ENCODE results near the gene DLL4.

DLL4 gene

GRCh38 chr15:40928821-40929659, at the start of gene DLL4:
DLL4 (plus strand) TSS chr15:40929340; CDS start chr15:40929669, 329 bp downstream.
- DNase-seq: peak; percentile 69

GRCh38 chr15:40879609-40880008, 49.5 kb upstream of the DLL4 start:
- peak; percentile 80 for DNase-seq

GRCh38 chr15:40881351-40881750, 47.8 kb upstream of the DLL4 start:
- no peak for DNase-seq

DNA sequence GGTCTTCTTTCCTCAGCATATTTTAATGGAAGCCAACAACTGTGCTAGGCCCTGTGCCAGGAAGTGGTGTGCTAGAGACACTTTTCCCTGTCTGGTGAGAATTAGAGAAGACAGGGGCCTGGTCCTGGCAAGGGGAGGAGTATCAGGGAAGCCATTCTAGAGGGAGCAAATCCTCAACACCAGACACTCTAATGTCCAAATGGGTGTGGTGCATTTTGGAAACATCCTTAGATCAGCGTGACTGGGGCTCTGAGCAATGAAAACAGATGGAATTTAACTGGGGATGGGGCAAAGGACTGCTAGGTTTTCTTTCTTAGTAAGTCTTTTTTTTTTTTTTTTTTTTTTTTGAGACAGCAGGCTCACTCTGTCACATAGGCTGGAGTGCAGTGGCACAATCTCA, 42.6 kb upstream of the DLL4 start:
- DNase-seq: no peak

GRCh38 chr15:40889112-40889511, 40.0 kb upstream of the DLL4 start:
- DNase-seq: no peak

DNA sequence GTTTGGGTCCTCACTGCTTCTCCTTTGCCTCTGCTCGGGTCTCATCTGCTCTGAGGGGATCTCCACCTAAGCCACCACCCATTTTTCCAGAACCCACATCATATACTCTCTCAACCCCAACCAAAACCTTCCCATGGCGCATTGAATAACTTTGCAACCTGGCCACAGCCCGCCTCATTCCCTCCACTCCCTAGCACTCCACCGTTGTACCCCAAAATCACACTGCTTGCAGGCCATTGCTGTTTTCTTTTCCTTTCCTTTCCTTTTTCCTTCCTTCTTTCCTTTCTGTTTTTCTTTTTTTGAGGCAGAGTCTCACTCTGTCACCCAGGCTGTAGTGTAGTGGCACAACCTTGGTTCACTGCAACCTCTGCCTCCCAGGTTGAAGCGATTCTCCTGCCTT, 38.0 kb upstream of the DLL4 start:
- no peak for DNase-seq

DNA sequence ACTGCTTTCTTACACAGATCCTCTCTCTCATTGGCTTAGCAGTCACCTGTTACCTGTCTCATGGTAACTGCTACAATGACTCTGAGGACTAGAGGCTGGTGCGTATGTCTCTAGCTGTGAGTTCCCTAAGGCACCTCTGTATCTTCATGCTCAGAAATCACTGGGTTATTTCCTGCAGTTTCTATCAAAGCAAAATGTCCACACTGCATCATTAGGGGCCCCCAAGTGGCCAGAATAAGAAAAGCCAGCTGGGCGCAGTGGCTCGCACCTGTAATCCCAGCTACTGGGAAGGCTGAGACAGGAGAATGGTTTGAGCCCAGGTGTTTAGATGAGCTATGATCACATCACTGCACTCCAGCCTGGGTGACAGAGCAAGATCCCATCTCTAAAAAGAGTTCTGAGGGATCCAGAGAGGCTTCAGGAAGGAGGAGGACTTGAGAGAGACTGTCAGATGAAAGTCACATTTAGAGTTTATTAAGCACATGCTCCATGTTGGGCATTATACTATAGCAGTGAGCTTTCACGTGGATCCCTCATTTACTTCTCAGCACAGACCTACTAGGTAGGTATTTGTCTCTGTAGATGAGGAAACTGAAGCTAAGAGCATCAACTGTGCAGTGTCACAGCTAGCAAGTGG, 37.2 kb upstream of the DLL4 start:
- peak; percentile 76 for DNase-seq

GRCh38 chr15:40892447-40893012, 36.6 kb upstream of the DLL4 start:
- DNase-seq: no peak

- DNase-seq: no peak
These were observed 36.0 kb upstream of the DLL4 start for GRCh38 chr15:40893019-40893670.

DNA sequence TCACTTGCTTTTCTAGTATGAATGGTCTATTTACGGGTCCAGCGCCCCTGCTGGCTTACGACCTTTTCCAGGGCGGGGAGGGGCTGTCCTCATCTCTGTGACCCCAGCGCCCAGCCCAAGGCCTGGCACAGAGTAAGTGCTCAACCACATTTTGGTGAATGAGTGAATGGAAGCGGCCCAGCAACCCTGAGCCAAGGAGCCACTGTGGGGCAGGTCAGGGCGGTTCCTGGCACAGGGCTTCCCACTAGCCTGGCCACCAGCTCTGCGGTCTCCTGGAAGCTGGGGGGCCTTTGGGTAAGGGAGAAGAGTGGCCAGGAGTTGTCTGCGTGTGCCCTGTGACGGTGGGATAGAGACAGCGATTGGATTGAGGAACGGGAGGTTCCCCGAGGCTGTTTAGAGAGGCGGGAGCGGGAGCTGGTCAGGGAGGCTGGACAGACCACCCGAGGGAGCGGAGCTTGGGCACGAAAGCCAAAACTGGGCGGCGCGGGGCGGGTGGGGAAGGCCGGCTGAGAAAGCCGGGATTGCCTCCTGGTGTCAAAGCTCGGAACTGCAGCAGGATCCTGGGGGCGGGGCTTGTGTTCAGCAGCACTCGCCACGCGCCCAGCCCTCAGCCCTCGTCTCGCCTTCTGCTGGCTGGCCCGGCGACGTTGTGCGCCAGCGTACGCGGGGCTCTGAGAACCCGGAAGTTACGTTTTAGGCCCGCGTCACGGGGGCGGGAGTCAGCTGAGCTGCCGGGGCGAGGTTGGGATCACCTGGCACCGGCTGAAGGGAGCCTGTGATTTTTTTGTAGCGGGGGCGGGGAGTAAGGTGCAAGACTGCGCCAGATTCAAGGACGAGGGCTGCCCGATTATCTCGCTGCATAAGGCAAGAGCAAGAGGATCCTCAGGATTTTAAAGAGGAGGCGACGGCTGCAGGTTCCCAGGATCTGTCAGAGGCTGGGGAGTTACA, 35.1 kb upstream of the DLL4 start, which contains the start of gene VPS18:
Gene VPS18 (plus strand): TSS at position 718 of the 948 bp plus-strand sequence. CDS start 319 bp downstream, outside the sequence.
- peak; percentile 99 for DNase-seq

GRCh38 chr15:40894681-40895448, 34.3 kb upstream of the DLL4 start:
- DNase-seq: peak; percentile 95

DNA sequence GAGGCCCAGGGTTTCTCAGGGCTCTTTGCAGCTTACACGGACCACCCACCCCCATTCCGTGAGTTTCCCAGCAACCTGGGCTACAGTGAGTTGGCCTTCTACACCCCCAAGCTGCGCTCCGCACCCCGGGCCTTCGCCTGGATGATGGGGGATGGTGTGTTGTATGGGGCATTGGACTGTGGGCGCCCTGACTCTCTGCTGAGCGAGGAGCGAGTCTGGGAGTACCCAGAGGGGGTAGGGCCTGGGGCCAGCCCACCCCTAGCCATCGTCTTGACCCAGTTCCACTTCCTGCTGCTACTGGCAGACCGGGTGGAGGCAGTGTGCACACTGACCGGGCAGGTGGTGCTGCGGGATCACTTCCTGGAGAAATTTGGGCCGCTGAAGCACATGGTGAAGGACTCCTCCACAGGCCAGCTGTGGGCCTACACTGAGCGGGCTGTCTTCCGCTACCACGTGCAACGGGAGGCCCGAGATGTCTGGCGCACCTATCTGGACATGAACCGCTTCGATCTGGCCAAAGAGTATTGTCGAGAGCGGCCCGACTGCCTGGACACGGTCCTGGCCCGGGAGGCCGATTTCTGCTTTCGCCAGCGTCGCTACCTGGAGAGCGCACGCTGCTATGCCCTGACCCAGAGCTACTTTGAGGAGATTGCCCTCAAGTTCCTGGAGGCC, 29.5 kb upstream of the DLL4 start:
- no peak for DNase-seq

DNA sequence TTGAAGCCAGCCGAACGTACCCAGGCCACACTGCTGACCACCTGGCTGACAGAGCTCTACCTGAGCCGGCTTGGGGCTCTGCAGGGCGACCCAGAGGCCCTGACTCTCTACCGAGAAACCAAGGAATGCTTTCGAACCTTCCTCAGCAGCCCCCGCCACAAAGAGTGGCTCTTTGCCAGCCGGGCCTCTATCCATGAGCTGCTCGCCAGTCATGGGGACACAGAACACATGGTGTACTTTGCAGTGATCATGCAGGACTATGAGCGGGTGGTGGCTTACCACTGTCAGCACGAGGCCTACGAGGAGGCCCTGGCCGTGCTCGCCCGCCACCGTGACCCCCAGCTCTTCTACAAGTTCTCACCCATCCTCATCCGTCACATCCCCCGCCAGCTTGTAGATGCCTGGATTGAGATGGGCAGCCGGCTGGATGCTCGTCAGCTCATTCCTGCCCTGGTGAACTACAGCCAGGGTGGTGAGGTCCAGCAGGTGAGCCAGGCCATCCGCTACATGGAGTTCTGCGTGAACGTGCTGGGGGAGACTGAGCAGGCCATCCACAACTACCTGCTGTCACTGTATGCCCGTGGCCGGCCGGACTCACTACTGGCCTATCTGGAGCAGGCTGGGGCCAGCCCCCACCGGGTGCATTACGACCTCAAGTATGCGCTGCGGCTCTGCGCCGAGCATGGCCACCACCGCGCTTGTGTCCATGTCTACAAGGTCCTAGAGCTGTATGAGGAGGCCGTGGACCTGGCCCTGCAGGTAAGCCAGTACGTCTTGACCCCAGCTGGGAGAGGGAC, 28.7 kb upstream of the DLL4 start:
- DNase-seq: no peak

DNA sequence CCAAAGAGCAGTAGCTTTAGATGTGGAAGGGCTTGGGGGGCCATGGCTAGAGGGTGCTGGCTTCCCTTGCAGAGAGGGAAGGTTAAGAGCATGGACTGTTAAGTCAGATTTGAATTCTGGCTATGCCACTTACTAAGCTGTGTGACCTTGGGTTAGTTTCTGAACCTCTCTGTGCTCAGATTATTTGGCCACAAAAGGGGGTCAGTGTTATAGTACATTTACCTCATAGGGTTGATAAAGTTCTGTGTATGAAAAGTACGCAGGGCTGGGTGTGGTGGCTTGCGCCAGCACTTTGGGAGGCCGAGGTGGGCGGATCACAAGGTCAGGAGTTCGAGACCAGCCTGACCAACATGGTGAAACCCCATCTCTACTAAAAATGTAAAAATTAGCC, 28.1 kb upstream of the DLL4 start:
- DNase-seq: no peak

DNA sequence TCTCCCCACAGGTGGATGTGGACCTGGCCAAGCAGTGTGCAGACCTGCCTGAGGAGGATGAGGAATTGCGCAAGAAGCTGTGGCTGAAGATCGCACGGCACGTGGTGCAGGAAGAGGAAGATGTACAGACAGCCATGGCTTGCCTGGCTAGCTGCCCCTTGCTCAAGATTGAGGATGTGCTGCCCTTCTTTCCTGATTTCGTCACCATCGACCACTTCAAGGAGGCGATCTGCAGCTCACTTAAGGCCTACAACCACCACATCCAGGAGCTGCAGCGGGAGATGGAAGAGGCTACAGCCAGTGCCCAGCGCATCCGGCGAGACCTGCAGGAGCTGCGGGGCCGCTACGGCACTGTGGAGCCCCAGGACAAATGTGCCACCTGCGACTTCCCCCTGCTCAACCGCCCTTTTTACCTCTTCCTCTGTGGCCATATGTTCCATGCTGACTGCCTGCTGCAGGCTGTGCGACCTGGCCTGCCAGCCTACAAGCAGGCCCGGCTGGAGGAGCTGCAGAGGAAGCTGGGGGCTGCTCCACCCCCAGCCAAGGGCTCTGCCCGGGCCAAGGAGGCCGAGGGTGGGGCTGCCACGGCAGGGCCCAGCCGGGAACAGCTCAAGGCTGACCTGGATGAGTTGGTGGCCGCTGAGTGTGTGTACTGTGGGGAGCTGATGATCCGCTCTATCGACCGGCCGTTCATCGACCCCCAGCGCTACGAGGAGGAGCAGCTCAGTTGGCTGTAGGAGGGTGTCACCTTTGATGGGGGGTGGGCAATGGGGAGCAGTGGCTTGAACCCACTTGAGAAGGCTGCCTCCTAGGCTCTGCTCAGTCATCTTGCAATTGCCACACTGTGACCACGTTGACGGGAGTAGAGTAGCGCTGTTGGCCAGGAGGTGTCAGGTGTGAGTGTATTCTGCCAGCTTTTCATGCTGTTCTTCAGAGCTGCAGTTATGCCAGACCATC, 26.3 kb upstream of the DLL4 start:
- peak; percentile 89 for DNase-seq

DNA sequence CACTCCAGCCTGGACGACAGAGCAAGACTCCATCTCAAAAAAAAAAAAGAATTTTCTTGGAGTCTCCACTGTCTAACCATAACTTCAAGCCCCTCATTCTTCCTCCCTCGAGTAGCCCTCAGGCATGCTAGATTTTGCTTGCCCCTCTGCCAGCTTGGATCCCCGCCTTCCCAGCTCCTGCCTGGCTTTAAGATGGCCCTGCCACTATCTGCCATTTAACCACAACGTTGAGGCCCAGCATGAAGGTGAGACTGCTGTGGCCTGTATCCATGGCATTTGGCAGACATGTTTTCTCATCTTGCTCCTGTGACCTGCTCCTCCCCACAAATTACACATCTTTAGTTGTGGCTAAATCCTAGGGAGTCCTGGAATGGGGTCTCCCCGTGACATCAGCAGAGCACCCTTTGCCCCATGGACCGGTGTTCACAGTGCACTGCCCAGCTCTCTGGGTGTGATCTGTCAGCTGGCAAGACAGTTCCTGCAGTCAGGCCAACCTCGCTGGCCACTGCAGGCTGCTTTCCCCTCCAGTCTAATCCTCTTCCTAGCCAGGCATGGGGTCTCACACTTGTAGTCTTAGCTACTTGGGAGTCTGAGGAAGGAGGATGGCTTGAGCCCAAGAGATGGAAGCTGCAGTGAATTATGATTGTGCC, 24.5 kb upstream of the DLL4 start:
- no peak for DNase-seq

- peak; percentile 89 for DNase-seq
These were observed 22.8 kb upstream of the DLL4 start for GRCh38 chr15:40906091-40906990.
